ENCODE results near the gene HOXB7. TPM values are rescaled to one million over a fixed set of nuclear protein-coding genes. Genes with fewer than 3 reads are reported as not detected.

HOXB7 gene
- total RNA-seq, 2 donors from 2014 or later = 26.6 to 30.2 TPM

DNA sequence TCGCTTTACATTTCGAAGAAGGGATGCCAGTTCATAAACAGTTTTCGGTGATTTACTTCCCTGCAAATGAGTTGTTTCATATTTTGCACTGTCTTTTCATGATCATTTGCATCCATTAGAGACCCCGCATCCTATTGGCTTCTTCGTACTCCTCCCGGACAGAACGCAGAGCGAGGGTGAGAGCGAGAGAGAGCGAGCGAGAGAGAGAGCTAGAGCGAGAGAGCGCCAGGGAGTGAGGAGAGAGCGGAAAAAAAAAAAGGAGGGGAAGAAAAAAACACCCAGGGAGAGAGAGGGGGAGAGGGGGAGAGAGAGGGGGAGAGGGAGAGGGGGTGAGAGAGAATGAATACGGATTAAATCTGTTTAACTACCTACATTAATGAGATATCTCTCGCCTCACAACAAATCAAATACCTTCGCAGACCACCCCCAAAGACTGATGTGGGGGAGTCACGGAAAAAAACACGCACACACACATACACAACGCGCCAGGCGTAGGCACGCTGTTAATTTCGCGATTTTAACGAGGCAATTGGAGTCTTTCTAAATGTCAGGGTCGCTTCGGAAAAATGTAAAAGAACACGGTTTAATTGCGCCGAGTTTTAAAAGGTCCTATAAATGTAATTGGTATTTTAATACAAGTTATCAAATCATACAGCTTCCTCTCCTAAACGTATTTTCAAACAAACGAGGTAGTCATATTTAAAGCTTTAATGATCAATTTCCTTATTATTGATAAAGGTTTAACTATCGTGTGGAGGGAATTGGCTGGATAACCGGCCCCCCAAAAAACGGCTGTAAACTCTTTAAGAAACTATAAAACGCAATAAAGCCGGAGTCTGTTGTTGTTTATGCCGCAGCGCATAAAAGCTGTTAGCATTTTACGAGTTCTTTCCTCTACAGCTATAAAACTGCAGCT, 4.5 kb upstream of the HOXB7 start, which contains the start of gene HOXB8:
Gene HOXB8 (minus strand): TSS at position 246 of the 916 bp plus-strand sequence. CDS start 588 bp downstream, outside the sequence.
- DNase-seq (peak in 1 of 2 donors; percentile 55), ATAC-seq (no peak)
- intact Hi-C loops (cut with DNase I, micrococcal nuclease) = loop anchor here in 1 of 2 donors (5.0 kb wide), 1 partner anchor 283 kb away; no protein-coding TSS in a partner anchor

DNA sequence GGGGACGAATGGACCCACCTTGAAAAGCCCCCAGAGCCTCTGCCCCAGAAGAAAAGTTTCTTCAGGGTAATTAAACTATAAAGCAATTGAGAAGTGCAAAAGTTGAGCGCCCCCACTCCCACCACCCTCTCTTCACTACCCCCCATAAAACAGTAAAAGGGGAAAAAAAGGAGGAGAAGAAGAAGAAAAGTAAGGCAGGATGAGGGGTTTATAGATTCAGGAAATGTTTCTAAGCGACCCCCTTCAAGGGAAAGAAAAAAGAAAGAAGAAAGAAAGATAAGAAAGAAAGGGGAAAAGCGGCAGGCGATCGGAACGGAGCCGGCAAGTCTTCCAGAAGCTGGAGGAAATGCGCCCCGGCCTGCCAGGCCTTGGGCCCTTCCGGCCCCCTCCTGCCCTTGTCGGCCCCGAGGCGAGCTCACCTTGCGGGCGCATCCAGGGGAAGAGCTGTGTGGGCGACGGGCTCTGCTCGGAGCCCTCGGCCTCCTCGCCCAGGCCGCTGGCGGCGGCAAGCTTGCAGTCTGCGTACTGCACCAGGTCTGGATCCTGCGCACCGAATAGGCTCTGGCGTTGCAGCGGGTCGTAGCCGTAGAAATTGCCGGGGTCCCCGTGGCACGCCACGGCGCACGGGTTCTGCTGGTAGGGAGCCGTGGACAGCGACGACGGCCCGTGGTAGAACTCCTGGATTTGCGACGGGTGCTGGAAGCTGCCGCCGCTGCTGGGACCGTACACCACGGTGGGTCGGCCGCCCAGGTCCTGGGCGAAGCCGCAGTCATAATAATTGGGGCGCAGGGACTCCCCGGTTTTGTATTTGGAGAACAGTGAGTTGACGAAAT, 3.3 kb upstream of the HOXB7 start:
- DNase-seq (peak in 1 of 2 donors; percentile 48), ATAC-seq (no peak)
- intact Hi-C loops (cut with DNase I, micrococcal nuclease) = no loop called here

DNA sequence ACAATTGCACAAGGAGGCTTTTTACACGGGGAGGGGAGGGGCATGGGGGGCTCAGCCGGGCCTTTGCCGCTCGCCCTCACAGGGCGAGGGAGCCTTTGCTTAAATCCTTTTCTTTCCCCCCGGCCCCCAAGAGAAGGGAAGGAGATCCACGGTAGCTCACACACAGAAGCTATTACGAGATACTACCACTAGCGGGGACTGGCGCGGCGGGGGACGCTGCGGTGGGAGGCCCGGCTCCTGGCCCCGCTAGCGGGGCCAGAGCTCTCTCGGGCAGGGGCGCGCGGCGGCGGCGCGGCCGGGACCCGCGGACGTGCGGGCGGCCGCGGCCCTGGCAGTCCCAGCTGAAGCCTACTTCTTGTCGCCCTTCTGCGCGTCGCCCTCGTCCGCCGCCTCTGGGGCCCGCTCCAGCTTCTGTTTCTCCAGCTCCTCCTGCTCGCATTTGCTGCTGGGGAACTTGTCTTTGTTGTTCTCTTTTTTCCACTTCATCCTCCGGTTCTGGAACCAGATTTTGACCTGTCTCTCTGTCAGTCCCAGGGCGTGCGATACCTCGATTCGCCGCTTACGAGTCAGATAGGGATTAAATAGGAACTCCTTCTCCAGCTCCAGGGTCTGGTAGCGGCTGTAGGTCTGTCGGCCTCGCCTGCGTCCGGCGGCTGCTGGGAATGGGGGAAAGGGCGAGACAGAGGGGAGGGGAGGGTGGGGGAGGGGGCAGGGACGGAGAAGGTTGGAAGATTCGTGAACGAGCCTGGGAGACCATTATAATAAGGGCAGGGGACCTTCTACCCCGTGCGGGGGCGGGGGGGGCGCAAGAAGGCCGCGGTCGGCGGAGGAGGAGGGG, 2.3 kb upstream of the HOXB7 start:
- intact Hi-C loops (cut with DNase I, micrococcal nuclease) = no loop called here
- no peak for ATAC-seq

DNA sequence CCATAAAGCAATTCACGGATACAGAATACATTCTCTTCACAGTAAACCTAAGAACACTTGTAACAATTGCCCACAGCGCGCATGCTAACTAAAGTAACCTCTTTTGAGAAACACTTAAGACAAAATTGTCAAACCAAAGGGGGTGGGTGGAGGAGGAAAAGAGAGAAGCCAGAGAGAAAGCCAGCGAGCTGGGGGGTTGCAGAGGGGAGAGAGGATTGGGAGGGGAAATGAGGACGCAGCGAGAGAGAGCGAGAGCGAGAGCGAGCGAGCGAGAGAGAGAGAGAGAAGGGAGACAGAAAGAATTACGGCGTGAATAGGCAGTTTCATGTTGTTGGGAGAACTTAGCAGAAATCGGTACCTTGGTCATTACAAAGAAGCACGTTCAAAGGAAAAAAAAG, 1.6 kb upstream of the HOXB7 start:
- DNase-seq = no peak
- intact Hi-C loops (cut with DNase I, micrococcal nuclease) = no loop called here
- ATAC-seq = no peak

More for the DNA sequence above, 2.3 kb upstream of the HOXB7 start:
- peak in 1 of 2 donors; percentile 59 for DNase-seq

DNA sequence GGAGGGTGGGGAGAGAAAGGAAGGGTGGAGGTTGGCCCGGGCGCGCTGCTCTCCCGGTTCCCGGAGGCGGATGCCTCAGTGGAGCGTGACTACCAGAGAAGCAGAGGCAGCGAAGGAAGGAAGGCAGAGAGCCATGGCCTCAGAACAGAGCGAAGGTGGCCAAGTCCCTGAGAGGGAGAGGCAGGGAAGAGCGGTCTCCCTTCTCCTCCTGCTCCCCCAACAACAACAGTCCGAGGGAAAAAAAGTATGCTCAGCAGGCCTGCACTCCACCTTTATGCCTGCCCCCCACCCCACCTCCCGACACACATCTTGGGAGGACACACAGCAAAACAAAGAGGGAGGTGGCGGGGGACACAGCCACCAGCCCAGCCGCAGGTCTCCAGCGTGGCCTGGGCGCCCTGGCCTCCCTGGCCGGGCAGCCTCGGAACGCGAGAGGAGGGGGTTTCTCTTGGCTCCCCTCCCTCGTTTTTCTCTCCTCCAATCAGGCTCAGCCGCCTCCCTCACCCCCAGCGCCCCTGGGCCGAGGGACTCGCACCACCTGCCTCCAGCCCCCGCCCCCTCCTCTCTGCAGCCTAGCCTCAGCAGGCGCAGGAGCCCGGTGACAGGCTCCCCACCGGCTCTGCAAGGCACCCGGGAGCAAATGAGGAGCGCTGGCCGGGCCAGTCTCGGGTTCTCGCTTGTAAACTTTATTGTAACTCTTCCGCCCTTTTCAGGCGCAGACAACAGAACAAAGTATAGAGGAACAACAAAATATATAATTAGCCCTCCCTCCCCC, 1.1 kb upstream of the HOXB7 start:
- intact Hi-C loops (cut with DNase I, micrococcal nuclease) = no loop called here
- peak in 1 of 2 donors; percentile 71 for DNase-seq
- peak; percentile 32 for ATAC-seq

DNA sequence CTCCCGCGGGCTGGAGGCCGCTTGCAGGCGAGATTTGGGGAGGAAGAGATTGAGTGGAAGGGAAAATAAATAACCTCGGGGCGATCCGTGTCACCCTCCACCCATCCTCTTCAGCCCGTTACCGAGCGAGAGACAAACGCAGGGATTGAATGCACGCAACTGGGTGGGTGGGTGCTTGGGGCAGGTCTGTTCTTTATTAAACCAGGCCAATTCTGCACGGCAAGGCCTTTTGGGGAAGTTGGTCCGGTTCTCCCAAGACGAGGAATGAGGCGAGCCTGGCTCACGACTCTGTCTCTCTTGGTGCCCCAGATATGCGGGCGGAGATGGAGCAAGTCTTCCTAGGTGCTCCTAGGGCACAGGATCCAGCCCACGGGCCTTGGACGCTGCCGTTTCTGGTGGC, 396 bp upstream of the HOXB7 start:
- ATAC-seq (peak; percentile 14), DNase-seq (peak in 1 of 2 donors; percentile 54)
- intact Hi-C loops (cut with DNase I, micrococcal nuclease) = no loop called here

DNA sequence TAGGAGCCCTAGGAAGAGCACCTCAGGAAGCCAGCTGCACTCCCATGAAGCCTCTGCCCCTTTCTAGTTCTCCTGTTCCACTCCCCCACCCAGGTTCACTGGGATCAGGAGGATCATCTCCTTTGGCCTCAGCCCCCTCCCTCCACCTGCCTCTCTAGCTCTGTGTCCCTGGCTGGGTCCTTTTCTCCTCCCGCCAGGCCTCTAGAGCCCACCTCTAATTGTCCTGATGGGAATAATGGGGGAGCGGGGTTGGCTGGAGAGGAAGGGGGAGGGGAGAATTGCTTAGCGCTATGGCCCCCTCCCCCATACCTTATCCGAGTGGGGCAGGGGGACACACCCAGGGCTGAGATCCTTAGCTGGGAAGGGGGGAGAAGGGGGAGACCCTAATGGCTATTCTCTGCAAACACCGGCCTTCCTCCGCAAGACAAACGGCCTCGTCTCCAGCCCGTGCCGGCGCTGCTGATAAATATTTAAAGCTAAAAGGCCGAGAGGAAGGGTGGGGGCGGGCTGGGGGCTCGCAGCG, 997 bp downstream of the HOXB7 start:
- intact Hi-C loops (cut with DNase I, micrococcal nuclease) = no loop called here
- ATAC-seq (no peak), DNase-seq (no peak)

DNA sequence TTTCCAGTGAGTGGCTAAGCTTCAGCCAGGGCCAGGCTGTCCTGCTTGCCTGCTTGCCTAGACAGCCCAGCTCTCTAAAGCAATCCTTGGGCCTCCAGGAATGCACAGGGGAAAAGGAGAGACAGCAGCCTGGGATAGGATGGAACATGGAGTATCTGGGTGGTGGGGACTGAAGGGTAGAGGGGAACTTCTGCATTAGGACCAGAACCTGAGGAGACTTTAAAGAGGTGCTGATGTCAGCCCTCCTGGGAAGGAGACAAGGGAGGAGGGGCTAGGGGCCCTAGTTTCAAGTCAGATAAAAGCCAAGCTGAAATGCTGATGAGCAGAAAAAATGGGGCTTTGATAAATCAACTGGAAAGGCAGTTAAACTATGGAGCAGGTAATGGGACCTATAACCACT, 1.8 kb downstream of the HOXB7 start:
- intact Hi-C loops (cut with DNase I, micrococcal nuclease) = no loop called here
- DNase-seq = no peak
- ATAC-seq = no peak

DNA sequence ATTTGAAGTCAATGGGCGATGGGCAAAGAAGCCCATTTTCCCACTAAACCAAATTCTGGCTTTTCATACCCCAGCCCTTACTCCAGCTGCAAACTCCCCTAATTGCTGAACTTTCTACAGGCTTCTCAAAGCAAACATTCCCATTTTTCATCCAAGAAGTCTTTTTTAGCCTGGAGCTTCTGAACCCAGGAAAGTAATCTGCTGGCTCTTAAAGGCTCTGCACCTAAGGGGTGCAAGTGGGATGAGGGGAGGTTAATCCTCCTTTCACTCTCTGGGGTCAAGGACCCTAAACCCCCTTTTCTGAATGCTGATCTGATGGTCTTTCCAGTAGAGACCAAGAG, 2.4 kb downstream of the HOXB7 start:
- ATAC-seq (no peak), DNase-seq (no peak)
- intact Hi-C loops (cut with DNase I, micrococcal nuclease) = no loop called here

DNA sequence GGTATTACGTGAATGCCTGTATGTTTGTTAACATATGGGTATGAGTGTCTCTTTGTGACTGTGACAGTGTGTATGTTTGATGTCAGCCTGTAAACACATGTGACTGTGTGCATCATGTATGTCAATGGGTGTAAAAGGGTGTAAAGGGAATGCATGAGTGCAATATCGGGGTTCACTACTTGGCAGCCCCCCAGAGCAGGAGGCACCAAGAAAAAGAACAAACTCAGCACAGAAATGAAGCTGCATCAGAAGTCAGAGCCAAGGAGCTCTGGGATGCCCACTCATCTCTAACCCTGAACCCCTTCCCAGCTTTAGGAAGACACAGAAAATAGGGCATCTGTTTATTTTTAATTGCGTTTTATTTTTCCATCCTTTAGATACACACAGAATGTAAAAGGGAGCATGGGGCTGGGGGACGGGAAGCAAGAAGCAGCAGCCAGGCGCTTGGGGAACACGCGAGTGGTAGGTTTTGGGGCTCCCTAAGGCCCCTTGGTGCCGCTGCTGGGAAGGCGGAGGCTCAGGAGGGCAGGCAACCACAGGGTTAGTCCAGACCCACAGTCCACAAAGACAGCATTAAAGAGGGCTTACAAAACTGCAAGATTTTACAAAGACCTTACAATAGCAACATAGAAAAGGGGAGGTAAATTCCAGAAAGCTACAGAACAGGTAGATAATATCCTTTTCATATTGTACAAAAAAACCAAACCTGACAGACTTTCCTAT, 3.8 kb downstream of the HOXB7 start:
- ATAC-seq = no peak
- no peak for DNase-seq
- intact Hi-C loops (cut with DNase I, micrococcal nuclease) = no loop called here

DNA sequence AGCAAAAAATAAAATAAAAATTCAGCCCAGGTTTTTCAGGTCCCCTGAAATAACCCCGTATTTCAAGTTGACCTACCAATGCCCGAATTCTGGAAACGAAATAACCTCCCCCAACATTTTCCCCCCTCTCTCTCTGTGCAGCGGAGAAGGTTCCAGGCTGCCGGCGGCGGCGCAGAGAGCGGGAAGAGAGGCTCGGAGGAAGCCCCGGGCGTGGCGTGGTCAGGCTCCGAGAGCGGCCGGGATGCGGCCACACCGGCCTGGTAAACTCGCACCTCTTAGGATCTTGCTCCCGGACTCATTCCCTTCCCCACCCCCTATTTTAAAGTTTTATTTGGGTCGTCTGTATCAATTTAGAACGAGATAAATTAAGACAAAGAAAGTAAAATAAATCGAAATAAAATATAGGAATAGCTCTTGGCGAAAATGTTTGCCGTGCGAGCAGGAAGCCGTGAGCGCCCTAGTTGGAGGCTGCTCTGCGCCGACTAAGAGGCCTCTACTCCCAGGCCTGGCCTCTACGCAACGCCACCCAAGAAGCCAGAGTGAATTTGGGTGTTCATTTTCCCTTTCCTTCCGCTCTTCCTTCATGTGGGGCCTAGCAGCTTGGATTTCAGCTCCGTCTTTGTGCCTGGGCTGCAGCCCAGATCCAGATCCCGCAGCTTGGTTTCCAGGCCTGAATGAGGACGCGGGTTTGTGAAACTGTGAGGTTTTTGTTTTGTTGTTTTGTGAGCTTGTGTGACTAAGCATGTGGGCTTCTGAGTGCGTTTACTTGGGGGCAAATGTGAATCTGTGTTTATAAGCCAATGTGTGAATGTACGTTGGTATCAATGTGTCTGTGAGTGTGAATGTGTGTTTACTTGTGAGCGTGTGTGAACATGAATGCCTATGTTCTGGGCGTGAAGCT, 4.6 kb downstream of the HOXB7 start:
- DNase-seq = no peak
- no peak for ATAC-seq
- intact Hi-C loops (cut with DNase I, micrococcal nuclease) = no loop called here

DNA sequence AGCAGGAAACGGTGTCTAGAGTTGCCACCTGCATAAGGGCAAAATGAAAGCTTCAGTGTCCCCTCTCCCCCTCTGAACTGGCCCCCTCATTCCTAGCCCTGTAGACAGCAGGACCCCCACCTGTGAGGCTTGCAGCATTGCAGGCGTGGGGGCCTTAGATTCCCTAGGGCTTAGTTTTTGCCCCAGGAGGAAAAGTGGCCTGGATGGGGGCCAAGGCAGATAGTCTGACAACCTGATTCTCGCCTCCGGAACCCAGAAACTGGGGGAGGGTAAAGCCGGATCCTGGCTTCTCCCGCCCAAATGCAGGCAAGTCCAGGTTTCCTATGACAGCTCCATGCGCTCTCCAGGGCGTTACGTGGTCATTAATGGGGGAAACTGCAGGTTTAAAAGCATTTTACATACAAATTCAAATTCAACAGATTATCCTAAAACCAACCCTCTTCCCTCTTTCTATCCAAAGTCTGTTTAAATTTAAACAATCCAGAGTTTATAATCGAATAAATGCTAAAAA, 5.4 kb downstream of the HOXB7 start:
- ATAC-seq (no peak), DNase-seq (no peak)
- intact Hi-C loops (cut with DNase I, micrococcal nuclease) = no loop called here

DNA sequence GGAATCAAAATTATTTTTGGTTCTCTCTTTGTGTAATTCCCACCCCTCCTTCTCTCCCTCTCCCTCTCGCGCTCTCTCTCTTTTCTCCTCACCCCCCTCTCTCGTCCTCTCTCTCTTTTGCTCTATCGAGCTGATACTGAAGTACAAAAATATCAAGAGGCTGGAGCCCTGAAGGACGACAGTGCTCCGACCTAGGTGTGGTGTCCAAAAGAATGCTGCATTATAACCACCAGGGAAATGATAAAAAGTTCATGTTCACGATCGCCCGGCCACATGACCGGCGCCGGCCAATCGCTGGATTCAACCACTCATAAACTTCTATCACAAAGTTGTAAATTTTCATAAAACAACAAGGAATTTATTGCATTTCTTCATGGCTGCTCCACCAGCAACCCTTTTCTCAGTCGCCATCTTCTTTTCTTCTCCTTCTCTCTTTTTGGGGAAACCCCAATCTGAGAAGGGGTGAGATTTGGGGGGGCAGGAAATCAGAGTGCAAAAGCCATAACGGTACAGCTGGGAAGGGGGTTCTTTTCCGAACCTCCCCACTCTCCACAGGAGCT, 6.0 kb downstream of the HOXB7 start, which contains the start of gene HOXB6:
Gene HOXB6 (minus strand): TSS at position 217 of the 560 bp plus-strand sequence. CDS start 6,836 bp downstream, outside the sequence.
- DNase-seq = peak; percentile 84
- peak; percentile 62 for ATAC-seq

DNA sequence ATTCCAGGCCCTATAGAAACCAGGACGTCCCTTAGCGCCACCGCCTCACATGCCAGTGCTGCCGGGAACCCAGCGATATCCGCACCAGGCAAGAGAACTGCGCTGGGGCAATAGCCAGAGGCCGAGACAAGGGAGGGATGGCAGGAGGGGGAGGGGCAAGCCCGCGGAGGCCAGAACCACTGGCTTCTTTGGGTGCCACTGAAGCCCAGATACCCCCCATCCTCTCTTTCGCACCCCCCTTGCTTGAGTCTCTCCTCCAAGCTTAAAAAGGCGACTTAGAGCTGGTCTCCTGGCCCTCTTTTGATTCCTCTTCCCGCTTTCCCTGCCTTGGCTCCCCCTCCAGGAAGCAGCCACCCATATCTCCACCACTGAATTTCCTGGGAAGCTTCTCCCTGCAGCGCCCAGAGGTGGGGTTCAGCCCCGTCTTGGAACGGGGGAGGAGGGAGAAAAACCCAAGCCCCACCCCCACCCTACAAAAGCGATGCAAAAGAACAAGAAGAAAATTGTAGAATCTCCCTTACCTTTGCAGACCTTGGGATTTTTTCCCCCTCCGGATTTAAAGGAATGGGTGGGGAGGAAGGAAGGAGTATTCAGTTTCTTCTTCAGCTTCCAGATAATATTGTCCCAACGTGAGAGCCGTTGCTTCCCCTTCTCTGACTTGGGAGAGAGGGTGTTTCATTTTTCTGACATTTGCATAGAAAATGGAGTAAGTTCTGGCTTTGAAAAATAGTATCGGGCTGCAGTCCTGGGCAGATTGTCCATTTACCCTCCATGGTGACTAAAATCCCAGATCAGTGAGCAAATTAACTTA, 6.7 kb downstream of the HOXB7 start:
- intact Hi-C loops (cut with DNase I, micrococcal nuclease) = no loop called here
- ATAC-seq (peak; percentile 66), DNase-seq (peak in 1 of 2 donors; percentile 76)

More for the DNA sequence above, 6.0 kb downstream of the HOXB7 start, which contains the start of gene HOXB6:
- intact Hi-C loops (cut with DNase I, micrococcal nuclease) = no loop called here

Data from left colon (tissue), 2 donors.